BLaER1 treated with 17β-estradiol and CSF1 and Interleukin-3, amounts not matched to agents 10 nM and 100 nM (cell line): ENCODE data around the gene C10orf62.
A peak's percentile ranks its signal among the peaks of the same experiment; 100 is the strongest.

Experiments used
- H3K27ac ChIP-seq, 11 experiments: shearing (Covaris generic); formaldehyde crosslinking; 2 replicates each; pipeline ENCODE4 v1.8.1; 2022
- H3K27me3 ChIP-seq, 11 experiments: shearing (Covaris generic); formaldehyde crosslinking; 2 replicates each; pipeline ENCODE4 v1.8.1; 2022
- H3K36me3 ChIP-seq, 11 experiments: shearing (Covaris generic); formaldehyde crosslinking; 2 replicates each; pipeline ENCODE4 v1.8.1; 2022
- H3K4me1 ChIP-seq, 10 experiments: shearing (Covaris generic); formaldehyde crosslinking; 2 replicates each; pipeline ENCODE4 v1.8.1; 2022
- H3K4me2 ChIP-seq, 11 experiments: shearing (Covaris generic); formaldehyde crosslinking; 2 replicates each; pipeline ENCODE4 v1.8.1; 2022
- H3K4me3 ChIP-seq, 10 experiments: shearing (Covaris generic); formaldehyde crosslinking; 2 replicates each; pipeline ENCODE4 v1.8.1; 2022
- H3K9ac ChIP-seq, 11 experiments: shearing (Covaris generic); formaldehyde crosslinking; 2 replicates each; pipeline ENCODE4 v1.8.1; 2022
- H3K9me3 ChIP-seq, 11 experiments: shearing (Covaris generic); formaldehyde crosslinking; replicated peaks in 1 of 11; 2 replicates each; pipeline ENCODE4 v1.8.1; 2022
- H4K20me1 ChIP-seq, 11 experiments: shearing (Covaris generic); formaldehyde crosslinking; 2 replicates each; pipeline ENCODE4 v1.8.1; 2022
- Cebpa-rat ChIP-seq, 11 experiments: shearing (Covaris generic); IDR thresholded peaks; 2 replicates each; pipeline ENCODE4 v1.8.1; 2022

The C10orf62 gene

DNA sequence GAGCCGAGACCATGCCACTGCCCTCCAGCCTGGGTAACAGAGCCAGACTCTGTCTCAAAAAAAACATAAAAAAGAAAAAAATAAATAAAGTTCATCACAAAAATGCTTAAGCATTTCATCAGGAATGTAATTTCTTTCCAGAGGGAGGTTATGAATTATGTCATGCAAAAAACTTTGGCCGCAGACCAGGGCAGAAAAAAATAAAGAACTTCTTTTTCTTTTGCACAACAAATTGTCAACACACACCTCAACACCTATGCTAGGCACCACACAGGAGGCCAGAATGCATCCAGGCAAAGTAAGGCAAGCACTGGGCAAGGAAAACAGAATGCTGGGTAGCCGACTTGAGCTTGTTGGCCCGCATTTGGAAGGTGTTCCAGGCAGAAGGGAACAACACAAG is 3.9 kb downstream of the C10orf62 start:
- no peaks in the 10 kb centered on the region; a peak in 1 of 22 replicates for H4K20me1 ChIP-seq
- no peaks in the 10 kb centered on the region for H3K36me3 ChIP-seq
- no peak overlapping the region for H3K9ac ChIP-seq
- no peak overlapping the region for H3K4me3 ChIP-seq
- TF ChIP-seq Cebpa-rat (IDR thresholded peaks at IDR 0.05) = no peak
- H3K4me2 ChIP-seq = no peak overlapping the region
- peaks cover under 1 to 17% (median 6%) of the 10 kb centered on the region in 10 experiments; a peak in 14 of 20 replicates for H3K4me1 ChIP-seq
- H3K27me3 ChIP-seq = no peaks in the 10 kb centered on the region
- H3K27ac ChIP-seq = no peak overlapping the region
- no peaks in the 10 kb centered on the region for H3K9me3 ChIP-seq

DNA sequence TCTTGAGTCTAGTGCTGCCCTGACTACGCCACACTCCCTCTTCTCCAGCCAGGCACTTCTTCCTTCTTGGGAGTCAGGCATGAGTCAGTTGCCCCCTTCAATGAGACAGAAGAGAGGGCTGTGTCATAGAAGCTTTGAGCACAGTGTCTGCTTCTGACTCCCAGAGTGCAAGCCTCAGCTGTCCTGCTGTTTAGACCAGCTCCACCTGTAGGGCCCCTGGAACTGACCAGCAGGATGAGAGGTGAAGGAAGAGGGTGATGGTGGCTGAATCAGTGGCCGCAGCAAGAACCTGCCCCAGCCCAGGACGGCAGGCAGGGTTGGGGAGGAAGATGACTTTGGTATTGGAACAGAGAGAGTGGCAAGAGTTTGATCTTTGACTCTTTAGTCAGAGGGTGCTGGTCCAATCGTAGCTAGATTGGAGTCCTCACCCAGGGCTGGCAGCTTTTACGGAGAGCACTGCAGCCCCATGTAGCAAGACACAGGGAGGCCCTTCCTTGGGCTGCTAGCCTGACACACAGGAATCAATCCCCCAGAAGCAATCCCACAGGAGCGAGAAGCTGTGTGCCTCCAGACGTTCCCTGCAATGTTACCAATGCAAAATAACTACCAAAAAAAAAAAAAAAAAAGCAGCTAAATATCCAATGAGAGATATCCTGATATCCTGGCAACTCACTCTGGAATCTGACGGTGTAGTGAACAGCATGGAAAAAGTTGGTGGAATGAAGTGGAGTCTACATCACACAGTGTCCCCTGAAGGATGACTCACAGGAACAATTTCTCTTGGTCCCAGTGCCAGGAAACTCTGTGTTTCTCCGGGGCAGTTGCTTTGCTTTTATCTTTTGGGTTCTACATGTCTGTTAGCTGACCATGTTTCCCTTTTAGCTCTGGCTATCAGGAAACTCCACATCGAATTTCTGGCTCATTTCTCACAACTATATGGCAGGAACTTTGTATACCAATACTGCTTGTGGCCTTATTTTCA is 6.9 kb downstream of the C10orf62 start:
- H3K27me3 ChIP-seq = no peaks in the 10 kb centered on the region
- H3K4me2 ChIP-seq = peak overlapping the region in 1 of 11 experiments; percentile 35; a peak in 1 of 22 replicates
- no peak for TF ChIP-seq Cebpa-rat (IDR thresholded peaks at IDR 0.05)
- no peak overlapping the region for H3K9ac ChIP-seq
- H3K4me3 ChIP-seq = no peak overlapping the region
- peaks cover 0 to 17% (median 12%) of the 10 kb centered on the region in 10 experiments; a peak in 15 of 20 replicates for H3K4me1 ChIP-seq
- no peaks in the 10 kb centered on the region; a peak in 1 of 22 replicates for H4K20me1 ChIP-seq
- no peaks in the 10 kb centered on the region for H3K9me3 ChIP-seq
- no peaks in the 10 kb centered on the region for H3K36me3 ChIP-seq
- no peak overlapping the region for H3K27ac ChIP-seq

DNA sequence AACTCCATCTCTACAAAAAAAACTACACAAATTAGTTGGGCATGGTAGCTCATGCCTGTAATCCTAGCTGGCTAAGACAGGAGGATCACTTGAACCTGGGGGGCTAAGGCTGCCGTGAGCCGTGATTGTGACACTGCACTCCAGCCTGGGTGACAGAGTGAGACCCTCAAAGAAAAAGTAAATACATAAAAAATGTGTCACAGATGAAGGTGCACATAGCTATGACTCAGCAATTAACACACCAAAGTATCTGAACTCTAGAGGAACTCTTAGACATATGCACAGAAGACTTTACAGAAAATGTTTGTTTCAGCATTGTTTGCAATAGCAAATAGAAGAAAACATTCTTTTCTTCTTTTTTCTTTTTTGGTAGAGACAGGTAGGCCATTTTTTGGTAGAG is 8.3 kb downstream of the C10orf62 start:
- no peaks in the 10 kb centered on the region for H3K9me3 ChIP-seq
- H3K27me3 ChIP-seq = no peaks in the 10 kb centered on the region
- no peak overlapping the region for H3K9ac ChIP-seq
- no peaks in the 10 kb centered on the region for H3K36me3 ChIP-seq
- H4K20me1 ChIP-seq = no peaks in the 10 kb centered on the region; a peak in 1 of 22 replicates
- H3K4me1 ChIP-seq = peaks cover 0 to 17% (median 11%) of the 10 kb centered on the region in 10 experiments; a peak in 15 of 20 replicates
- peak overlapping the region in 4 of 11 experiments; percentile 15 to 56 (median 39); a peak in 5 of 22 replicates for H3K27ac ChIP-seq
- no peak overlapping the region for H3K4me3 ChIP-seq
- no peak for TF ChIP-seq Cebpa-rat (IDR thresholded peaks at IDR 0.05)
- peak overlapping the region in 1 of 11 experiments; percentile 37; a peak in 1 of 22 replicates for H3K4me2 ChIP-seq

DNA sequence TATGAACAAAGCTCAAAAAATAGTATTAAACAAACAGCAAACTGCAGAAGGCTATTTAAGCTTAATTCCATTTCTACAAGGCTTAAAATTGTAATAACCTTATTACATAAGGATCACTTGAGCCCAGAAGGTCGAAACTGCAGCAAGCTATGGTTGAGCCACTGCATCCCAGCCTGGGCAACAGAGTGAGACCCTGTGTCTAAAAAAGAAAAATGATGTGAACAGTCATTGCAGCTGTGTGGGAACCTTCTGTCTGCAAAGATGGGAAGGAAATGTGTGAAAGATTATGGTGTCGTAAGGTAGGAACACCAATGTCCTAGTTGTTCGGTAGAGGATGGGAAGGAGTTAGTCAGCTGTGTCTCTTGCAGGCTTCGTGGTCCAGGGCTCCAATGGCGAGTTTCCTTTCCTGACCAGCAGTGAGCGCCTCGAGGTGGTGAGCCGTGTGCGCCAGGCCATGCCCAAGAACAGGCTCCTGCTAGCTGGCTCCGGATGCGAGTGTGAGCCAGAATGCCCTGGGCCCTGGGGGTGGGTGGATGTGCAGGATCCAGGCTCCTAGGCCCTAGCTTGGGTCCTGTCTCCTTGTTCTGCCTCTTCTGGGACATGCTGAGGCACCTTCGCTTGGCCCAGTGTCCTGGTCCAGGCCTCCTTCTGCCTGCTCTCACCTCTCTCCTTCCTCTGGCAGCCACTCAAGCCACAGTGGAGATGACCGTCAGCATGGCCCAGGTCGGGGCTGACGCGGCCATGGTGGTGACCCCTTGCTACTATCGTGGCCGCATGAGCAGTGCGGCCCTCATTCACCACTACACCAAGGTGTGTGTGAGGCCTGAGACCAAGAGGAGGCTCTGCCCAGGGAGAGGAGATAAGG is 9.1 kb downstream of the C10orf62 start:
- H4K20me1 ChIP-seq = no peaks in the 10 kb centered on the region; a peak in 1 of 22 replicates
- H3K4me2 ChIP-seq = peak overlapping the region in 8 of 11 experiments; percentile 8 to 53 (median 39); a peak in 12 of 22 replicates
- peak overlapping the region in 5 of 11 experiments; percentile 8 to 56 (median 43); a peak in 4 of 22 replicates for H3K27ac ChIP-seq
- H3K27me3 ChIP-seq = no peaks in the 10 kb centered on the region
- no peaks in the 10 kb centered on the region for H3K9me3 ChIP-seq
- H3K9ac ChIP-seq = no peak overlapping the region; a peak in 1 of 22 replicates
- no peak overlapping the region for H3K4me3 ChIP-seq
- no peaks in the 10 kb centered on the region for H3K36me3 ChIP-seq
- TF ChIP-seq Cebpa-rat (IDR thresholded peaks at IDR 0.05) = peak in 2 of 11 experiments; percentile 15; a peak in 1 of 22 replicates
- peaks cover 0 to 17% (median 11%) of the 10 kb centered on the region in 10 experiments; a peak in 15 of 20 replicates for H3K4me1 ChIP-seq

DNA sequence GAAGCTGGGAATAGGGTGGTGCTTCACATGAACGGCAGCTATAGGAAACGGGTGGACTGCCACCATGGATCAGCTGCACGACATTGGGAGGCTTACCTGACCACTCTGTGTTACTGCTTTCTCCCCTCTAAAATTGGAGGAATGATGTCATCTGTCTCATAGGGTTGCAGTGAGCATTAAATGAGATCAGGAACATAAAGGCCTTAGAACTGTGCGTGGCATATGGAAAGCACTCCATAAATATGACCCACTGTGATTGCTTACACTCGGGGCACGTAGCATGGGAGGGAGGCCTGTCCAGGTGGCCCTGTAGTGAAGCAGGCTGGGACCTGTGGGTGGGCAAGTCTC is 9.7 kb downstream of the C10orf62 start:
- H3K9ac ChIP-seq = no peak overlapping the region
- H3K27ac ChIP-seq = peak overlapping the region in 4 of 11 experiments; percentile 8 to 52 (median 26); a peak in 4 of 22 replicates
- no peaks in the 10 kb centered on the region for H3K9me3 ChIP-seq
- peaks cover 0 to 17% (median 11%) of the 10 kb centered on the region in 10 experiments; a peak in 15 of 20 replicates for H3K4me1 ChIP-seq
- H3K27me3 ChIP-seq = no peaks in the 10 kb centered on the region
- no peaks in the 10 kb centered on the region for H3K36me3 ChIP-seq
- no peaks in the 10 kb centered on the region; a peak in 1 of 22 replicates for H4K20me1 ChIP-seq
- H3K4me3 ChIP-seq = no peak overlapping the region
- no peak for TF ChIP-seq Cebpa-rat (IDR thresholded peaks at IDR 0.05)
- H3K4me2 ChIP-seq = peak overlapping the region in 4 of 11 experiments; percentile 16 to 53 (median 39); a peak in 6 of 22 replicates

DNA sequence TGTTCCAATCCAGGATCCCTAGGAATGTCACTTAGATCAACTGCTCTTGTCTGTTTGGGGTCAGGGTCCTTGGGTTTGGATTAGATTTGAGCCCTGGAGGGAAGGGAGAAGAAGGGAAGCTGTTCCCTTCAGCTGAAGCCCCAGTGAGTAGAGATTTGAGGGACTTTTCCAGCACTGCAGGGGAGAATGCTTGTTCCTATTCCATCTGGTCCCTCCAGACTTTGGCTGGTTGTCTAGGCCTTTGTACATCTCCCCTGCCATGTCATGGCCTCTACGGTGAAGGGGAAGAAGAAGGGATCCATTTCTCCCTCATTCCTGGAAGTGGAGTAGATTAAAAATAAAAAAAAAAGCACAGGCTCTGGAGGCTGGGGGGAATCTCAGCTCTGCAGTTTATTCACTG is 11.1 kb downstream of the C10orf62 start:
- no peak overlapping the region for H3K9ac ChIP-seq
- no peaks in the 10 kb centered on the region for H3K9me3 ChIP-seq
- no peak overlapping the region for H3K4me3 ChIP-seq
- H3K36me3 ChIP-seq = no peaks in the 10 kb centered on the region
- peaks cover 0 to 17% (median 11%) of the 10 kb centered on the region in 10 experiments; a peak in 15 of 20 replicates for H3K4me1 ChIP-seq
- H4K20me1 ChIP-seq = no peaks in the 10 kb centered on the region; a peak in 1 of 22 replicates
- TF ChIP-seq Cebpa-rat (IDR thresholded peaks at IDR 0.05) = no peak
- H3K27ac ChIP-seq = no peak overlapping the region
- H3K27me3 ChIP-seq = no peaks in the 10 kb centered on the region
- no peak overlapping the region for H3K4me2 ChIP-seq

DNA sequence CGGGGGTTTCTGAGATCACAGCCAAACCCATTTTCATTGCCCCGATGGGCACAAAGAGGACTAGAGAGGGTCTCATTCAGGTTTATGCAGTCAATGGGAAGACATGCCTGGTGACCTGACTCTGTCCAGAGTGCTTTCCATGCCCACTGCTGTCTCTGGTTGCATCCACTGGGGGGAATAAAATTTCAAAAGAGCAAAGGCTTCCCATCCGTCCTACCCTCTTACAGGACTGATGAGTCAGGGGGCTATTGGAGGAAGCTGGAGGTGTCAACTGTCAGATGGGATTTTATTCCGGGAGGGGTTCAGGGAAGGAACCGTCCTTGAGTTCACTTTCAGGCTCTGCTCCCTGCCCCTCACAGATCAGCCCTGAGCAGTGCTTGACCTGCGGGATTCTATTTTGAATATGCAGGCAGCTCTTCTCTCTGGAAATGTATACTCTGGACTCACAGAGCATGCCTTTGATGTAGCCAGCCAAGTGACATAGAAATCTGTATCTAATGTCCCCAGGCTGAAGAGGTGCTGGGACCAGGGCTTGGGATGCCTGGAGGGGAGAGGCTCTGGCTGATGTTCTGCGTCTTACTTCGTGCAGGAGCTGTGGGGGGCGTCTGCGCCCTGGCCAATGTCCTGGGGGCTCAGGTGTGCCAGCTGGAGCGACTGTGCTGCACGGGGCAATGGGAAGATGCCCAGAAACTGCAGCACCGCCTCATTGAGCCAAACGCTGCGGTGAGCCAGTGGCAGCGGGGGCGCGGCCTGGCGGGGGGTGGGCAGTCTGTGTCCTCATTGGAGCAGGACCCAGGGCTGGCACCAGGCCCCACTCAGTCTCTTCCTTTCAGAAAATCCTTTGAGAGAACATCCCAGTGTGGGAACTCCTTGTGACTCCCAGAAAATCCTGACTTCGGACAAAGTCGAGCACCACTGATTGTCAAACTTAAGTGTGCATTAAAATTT is 12.0 kb downstream of the C10orf62 start:
- Histone ChIP-seq H3K4me2 (no peak overlapping the region), H3K4me1 (peaks cover 6 to 15% (median 12%) of the 10 kb centered on the region in 10 experiments; a peak in 18 of 20 replicates), H3K27ac (no peak overlapping the region), H3K9ac (no peak overlapping the region), H3K4me3 (no peak overlapping the region), H4K20me1 (no peaks in the 10 kb centered on the region), H3K27me3 (no peaks in the 10 kb centered on the region), H3K9me3 (no peaks in the 10 kb centered on the region), H3K36me3 (no peaks in the 10 kb centered on the region)
- no peak for TF ChIP-seq Cebpa-rat (IDR thresholded peaks at IDR 0.05)

DNA sequence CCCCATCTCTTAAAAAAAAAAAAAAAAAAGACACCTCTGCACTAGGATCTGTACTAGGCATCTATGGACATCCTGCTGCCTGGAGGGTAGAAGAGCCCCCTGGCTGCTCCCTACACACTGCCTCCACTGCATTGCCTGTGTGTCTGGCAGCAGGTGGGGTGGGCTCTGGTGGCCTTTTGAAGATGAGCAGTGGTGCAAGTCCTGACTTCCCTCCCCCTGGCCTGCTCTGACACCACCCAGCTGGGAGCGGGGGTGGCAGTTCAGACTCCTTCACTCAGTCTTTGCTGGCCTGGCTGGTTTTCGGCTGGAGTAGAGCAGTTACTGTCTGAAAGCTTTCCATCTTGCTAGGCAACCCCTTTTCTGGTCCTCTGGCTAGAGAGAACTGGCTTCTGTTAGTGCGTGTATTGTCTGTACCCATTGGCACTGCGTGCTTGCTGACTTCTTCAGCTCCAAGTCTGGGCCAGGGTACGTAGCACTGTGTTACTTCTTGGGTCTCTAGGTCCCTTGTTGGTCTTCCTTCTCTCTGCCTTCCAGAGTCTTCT is 17.6 kb downstream of the C10orf62 start:
- TF ChIP-seq Cebpa-rat (IDR thresholded peaks at IDR 0.05) = no peak
- no peak overlapping the region for H3K27ac ChIP-seq
- H3K36me3 ChIP-seq = no peaks in the 10 kb centered on the region
- H3K9me3 ChIP-seq = no peaks in the 10 kb centered on the region
- H3K27me3 ChIP-seq = no peaks in the 10 kb centered on the region
- H3K4me1 ChIP-seq = peaks cover 12 to 60% (median 46%) of the 10 kb centered on the region in 10 experiments
- H3K4me3 ChIP-seq = no peak overlapping the region
- no peaks in the 10 kb centered on the region; a peak in 1 of 22 replicates for H4K20me1 ChIP-seq
- no peak overlapping the region for H3K9ac ChIP-seq
- H3K4me2 ChIP-seq = peak overlapping the region; percentile 9 to 85 (median 59); a peak in 18 of 22 replicates
